GM23338 (cell line): ENCODE measurements around the gene NID1.

ENCODE experiments used
- CREB1 ChIP-seq: fragments of 250-450 bp; sonication (Bioruptor Pico); IDR thresholded peaks from 2 replicates; pipeline ENCODE4 v1.5.0; 2020; ENCODE audit warnings: low read depth, mild to moderate bottlenecking, moderate library complexity
- EZH2 ChIP-seq: fragments of 200-600 bp; sonication (generic); IDR thresholded peaks from one replicate; pipeline ENCODE4 v1.8.0; 2017; ENCODE audit warnings: antibody characterized with exemption, mild to moderate bottlenecking, low read depth; ENCODE audit not compliant: unreplicated experiment
- EZH2phosphoT487 ChIP-seq: fragments of 200-600 bp; sonication (generic); IDR thresholded peaks from one replicate; pipeline ENCODE4 v1.8.1; 2018; ENCODE audit warnings: antibody characterized with exemption; ENCODE audit not compliant: unreplicated experiment
- JUNB ChIP-seq: IDR thresholded peaks from one replicate; pipeline ENCODE4 v1.6.1; 2016; ENCODE audit warnings: antibody characterized with exemption; ENCODE audit not compliant: unreplicated experiment
- POLR2AphosphoS5 ChIP-seq: IDR thresholded peaks from 2 replicates; pipeline ENCODE4 v1.6.1; 2016; ENCODE audit warnings: antibody characterized with exemption, low read depth
- ZNF331 ChIP-seq: fragments of 250-450 bp; sonication (Bioruptor Pico); IDR thresholded peaks from 2 replicates; pipeline ENCODE4 v1.5.0; 2020; ENCODE audit warnings: low read depth, mild to moderate bottlenecking, moderate library complexity
- TF ChIP-seq, protein P1 (sequence below), 2 experiments: fragments of 200-600 bp in 1 of 2; sonication (generic) in 1 of 2; conservative IDR thresholded peaks; 2 replicates each; pipeline versions ENCODE4 v1.5.1 to v1.6.1; 2016 to 2017; ENCODE audit warnings: antibody characterized with exemption in 2 of 2, low read depth in 2 of 2, mild to moderate bottlenecking in 2 of 2, moderate library complexity in 1 of 2
- TF ChIP-seq, protein P2 (sequence below): IDR thresholded peaks from one replicate; pipeline ENCODE4 v1.6.1; 2018; ENCODE audit warnings: antibody characterized with exemption; ENCODE audit not compliant: unreplicated experiment
- TF ChIP-seq, protein P3 (sequence below): IDR thresholded peaks from 2 replicates; pipeline ENCODE4 v1.6.1; 2016; ENCODE audit warnings: antibody characterized with exemption

DNA sequence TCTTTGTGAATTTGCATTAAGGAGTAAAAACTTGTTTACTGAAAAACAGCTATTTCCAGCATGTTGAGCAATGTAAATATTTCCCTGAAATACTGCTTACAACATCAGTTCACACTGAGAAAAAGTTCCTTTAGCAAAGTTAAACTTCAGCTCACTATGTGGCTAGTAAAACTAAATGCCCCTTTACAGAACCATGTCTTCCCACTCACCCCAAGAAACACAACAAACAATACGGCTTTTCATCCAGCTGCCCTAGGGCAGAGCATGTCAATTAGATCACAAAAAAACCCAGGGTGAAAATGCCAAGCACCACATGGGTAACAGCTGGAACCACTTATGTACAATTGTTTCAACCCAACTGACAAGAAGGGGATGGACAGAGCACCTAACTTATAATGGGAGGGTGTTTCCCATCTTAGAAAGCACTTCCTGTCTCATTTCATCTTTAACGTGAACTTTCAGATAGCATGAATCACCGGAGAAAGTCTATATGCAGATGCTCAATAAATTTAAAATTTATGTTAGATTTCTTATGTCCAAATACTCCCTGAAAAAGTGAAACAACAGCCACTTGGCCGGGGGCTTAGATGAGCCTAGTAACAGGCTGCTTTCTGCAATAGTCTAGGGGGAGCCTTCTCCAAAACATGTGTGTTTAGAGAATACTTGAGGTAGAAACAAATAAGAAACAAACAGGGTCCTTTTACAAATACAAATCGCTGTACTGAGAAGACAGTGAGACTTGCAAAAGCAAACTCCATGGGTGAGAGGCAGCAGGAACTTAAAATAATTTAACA, 6.6 kb downstream of the NID1 start:
- TF ChIP-seq, protein P1, sequence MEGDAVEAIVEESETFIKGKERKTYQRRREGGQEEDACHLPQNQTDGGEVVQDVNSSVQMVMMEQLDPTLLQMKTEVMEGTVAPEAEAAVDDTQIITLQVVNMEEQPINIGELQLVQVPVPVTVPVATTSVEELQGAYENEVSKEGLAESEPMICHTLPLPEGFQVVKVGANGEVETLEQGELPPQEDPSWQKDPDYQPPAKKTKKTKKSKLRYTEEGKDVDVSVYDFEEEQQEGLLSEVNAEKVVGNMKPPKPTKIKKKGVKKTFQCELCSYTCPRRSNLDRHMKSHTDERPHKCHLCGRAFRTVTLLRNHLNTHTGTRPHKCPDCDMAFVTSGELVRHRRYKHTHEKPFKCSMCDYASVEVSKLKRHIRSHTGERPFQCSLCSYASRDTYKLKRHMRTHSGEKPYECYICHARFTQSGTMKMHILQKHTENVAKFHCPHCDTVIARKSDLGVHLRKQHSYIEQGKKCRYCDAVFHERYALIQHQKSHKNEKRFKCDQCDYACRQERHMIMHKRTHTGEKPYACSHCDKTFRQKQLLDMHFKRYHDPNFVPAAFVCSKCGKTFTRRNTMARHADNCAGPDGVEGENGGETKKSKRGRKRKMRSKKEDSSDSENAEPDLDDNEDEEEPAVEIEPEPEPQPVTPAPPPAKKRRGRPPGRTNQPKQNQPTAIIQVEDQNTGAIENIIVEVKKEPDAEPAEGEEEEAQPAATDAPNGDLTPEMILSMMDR (conservative IDR thresholded peaks at IDR 0.05; ENCODE audit: low read depth in 2 of 2): no peak
- no peak for TF ChIP-seq JUNB
- TF ChIP-seq, protein P2, sequence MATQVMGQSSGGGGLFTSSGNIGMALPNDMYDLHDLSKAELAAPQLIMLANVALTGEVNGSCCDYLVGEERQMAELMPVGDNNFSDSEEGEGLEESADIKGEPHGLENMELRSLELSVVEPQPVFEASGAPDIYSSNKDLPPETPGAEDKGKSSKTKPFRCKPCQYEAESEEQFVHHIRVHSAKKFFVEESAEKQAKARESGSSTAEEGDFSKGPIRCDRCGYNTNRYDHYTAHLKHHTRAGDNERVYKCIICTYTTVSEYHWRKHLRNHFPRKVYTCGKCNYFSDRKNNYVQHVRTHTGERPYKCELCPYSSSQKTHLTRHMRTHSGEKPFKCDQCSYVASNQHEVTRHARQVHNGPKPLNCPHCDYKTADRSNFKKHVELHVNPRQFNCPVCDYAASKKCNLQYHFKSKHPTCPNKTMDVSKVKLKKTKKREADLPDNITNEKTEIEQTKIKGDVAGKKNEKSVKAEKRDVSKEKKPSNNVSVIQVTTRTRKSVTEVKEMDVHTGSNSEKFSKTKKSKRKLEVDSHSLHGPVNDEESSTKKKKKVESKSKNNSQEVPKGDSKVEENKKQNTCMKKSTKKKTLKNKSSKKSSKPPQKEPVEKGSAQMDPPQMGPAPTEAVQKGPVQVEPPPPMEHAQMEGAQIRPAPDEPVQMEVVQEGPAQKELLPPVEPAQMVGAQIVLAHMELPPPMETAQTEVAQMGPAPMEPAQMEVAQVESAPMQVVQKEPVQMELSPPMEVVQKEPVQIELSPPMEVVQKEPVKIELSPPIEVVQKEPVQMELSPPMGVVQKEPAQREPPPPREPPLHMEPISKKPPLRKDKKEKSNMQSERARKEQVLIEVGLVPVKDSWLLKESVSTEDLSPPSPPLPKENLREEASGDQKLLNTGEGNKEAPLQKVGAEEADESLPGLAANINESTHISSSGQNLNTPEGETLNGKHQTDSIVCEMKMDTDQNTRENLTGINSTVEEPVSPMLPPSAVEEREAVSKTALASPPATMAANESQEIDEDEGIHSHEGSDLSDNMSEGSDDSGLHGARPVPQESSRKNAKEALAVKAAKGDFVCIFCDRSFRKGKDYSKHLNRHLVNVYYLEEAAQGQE: no peak
- TF ChIP-seq POLR2AphosphoS5: no peak
- TF ChIP-seq, protein P3, sequence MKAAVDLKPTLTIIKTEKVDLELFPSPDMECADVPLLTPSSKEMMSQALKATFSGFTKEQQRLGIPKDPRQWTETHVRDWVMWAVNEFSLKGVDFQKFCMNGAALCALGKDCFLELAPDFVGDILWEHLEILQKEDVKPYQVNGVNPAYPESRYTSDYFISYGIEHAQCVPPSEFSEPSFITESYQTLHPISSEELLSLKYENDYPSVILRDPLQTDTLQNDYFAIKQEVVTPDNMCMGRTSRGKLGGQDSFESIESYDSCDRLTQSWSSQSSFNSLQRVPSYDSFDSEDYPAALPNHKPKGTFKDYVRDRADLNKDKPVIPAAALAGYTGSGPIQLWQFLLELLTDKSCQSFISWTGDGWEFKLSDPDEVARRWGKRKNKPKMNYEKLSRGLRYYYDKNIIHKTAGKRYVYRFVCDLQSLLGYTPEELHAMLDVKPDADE: no peak
- no peak for TF ChIP-seq ZNF331 (CRISPR knock-in tag)
- TF ChIP-seq EZH2: no peak
- TF ChIP-seq CREB1 (CRISPR knock-in tag): no peak
- no peak for TF ChIP-seq EZH2phosphoT487
